ENCODE results near the gene TRUB2.
"Not testable (repeated sequence)": the region's sequence is repeated elsewhere in the genome, so short reads cannot be mapped to it uniquely, and the experiment has no call there.

TRUB2 gene

GRCh38 chr9:128342971-128343680, 20.9 kb upstream of the TRUB2 start:
- FAIRE-seq, result no peak
- DNase-seq (ENCODE audit: extremely low spot score, insufficient read length, low read depth), result no peak

GRCh38 chr9:128341435-128341849, 19.2 kb upstream of the TRUB2 start:
- FAIRE-seq (peak; percentile 70), DNase-seq (ENCODE audit: extremely low spot score, insufficient read length, low read depth) (peak; percentile 51)

GRCh38 chr9:128340691-128341434, 18.6 kb upstream of the TRUB2 start:
- DNase-seq (ENCODE audit: extremely low spot score, insufficient read length, low read depth), result no peak
- no peak for FAIRE-seq

- peak; percentile 35 for FAIRE-seq
- DNase-seq (ENCODE audit: extremely low spot score, insufficient read length, low read depth), result peak; percentile 81
These were observed 17.8 kb upstream of the TRUB2 start, which contains the start of gene SLC27A4 for GRCh38 chr9:128339761-128340690. TSS of gene SLC27A4 (plus strand) at chr9:128340527. CDS start at chr9:128343133, 2,606 bp downstream.

- not testable (repeated sequence) for FAIRE-seq; DNase-seq (ENCODE audit: extremely low spot score, insufficient read length, low read depth)
These were observed 16.8 kb upstream of the TRUB2 start for GRCh38 chr9:128338852-128339614.

GRCh38 chr9:128337936-128338335, 15.7 kb upstream of the TRUB2 start:
- DNase-seq (ENCODE audit: extremely low spot score, insufficient read length, low read depth) (no peak), FAIRE-seq (no peak)

- DNase-seq (ENCODE audit: extremely low spot score, insufficient read length, low read depth), result no peak
These were observed 13.7 kb upstream of the TRUB2 start for GRCh38 chr9:128335914-128336313.

GRCh38 chr9:128335161-128335560, 12.9 kb upstream of the TRUB2 start:
- DNase-seq (ENCODE audit: extremely low spot score, insufficient read length, low read depth) (no peak), FAIRE-seq (no peak)

More at GRCh38 chr9:128335914-128336313, 13.7 kb upstream of the TRUB2 start:
- no peak for FAIRE-seq

- FAIRE-seq, result no peak
- no peak for DNase-seq (ENCODE audit: extremely low spot score, insufficient read length, low read depth)
These were observed 11.2 kb upstream of the TRUB2 start for GRCh38 chr9:128333451-128333869.

GRCh38 chr9:128325629-128326028, 3.4 kb upstream of the TRUB2 start:
- FAIRE-seq (no peak), DNase-seq (ENCODE audit: extremely low spot score, insufficient read length, low read depth) (no peak)

- FAIRE-seq, result no peak
These were observed 2.2 kb upstream of the TRUB2 start for GRCh38 chr9:128324401-128324800.

GRCh38 chr9:128323791-128324190, 1.5 kb upstream of the TRUB2 start:
- no peak for DNase-seq (ENCODE audit: extremely low spot score, insufficient read length, low read depth)
- no peak for FAIRE-seq

More at GRCh38 chr9:128324401-128324800, 2.2 kb upstream of the TRUB2 start:
- DNase-seq (ENCODE audit: extremely low spot score, insufficient read length, low read depth), result no peak

- DNase-seq (ENCODE audit: extremely low spot score, insufficient read length, low read depth) (no peak), FAIRE-seq (no peak)
These were observed 1.0 kb upstream of the TRUB2 start for GRCh38 chr9:128323212-128323730.

GRCh38 chr9:128321879-128322403, 306 bp downstream of the TRUB2 start:
- no peak for DNase-seq (ENCODE audit: extremely low spot score, insufficient read length, low read depth)
- no peak for FAIRE-seq

- no peak for DNase-seq (ENCODE audit: extremely low spot score, insufficient read length, low read depth)
- no peak for FAIRE-seq
These were observed 904 bp downstream of the TRUB2 start for GRCh38 chr9:128321343-128321742.

GRCh38 chr9:128317629-128318028, 4.6 kb downstream of the TRUB2 start:
- no peak for DNase-seq (ENCODE audit: extremely low spot score, insufficient read length, low read depth)
- no peak for FAIRE-seq

- no peak for FAIRE-seq
- no peak for DNase-seq (ENCODE audit: extremely low spot score, insufficient read length, low read depth)
These were observed 5.8 kb downstream of the TRUB2 start for GRCh38 chr9:128316421-128316820.

- FAIRE-seq (no peak), DNase-seq (ENCODE audit: extremely low spot score, insufficient read length, low read depth) (no peak)
These were observed 7.5 kb downstream of the TRUB2 start for GRCh38 chr9:128314697-128315096.

- FAIRE-seq, result no peak
- DNase-seq (ENCODE audit: extremely low spot score, insufficient read length, low read depth), result no peak
These were observed 11.8 kb downstream of the TRUB2 start for GRCh38 chr9:128310461-128310860.
